Gastrocnemius medialis (tissue), 4 donors: ENCODE measurements around the gene RBFOX2.
"Not testable (repeated sequence)": the region's sequence is repeated elsewhere in the genome, so short reads cannot be mapped to it uniquely, and the experiment has no call there.

Experiments
- POLR2A ChIP-seq, 2 donors: fragments of 450-650 bp; IDR thresholded peaks; one replicate each; pipeline ENCODE4 v1.6.1; 2017; ENCODE audit warnings: antibody characterized with exemption in 2 of 2, mild to moderate bottlenecking in 2 of 2, moderate library complexity in 2 of 2
- TF ChIP-seq, protein P1 (sequence below), 5 experiments: fragments of 450-650 bp in 3 of 5; fragments of 200-600 bp in 2 of 5; sonication (generic) in 2 of 5; IDR thresholded peaks in 4 of 5; conservative IDR thresholded peaks in 1 of 5; 1 replicate in 4 of 5; 2 replicates in 1 of 5; pipeline ENCODE4 v1.5.1; 2016 to 2019; ENCODE audit warnings: antibody characterized with exemption in 5 of 5, mild to moderate bottlenecking in 3 of 5, moderate library complexity in 3 of 5

DNA sequence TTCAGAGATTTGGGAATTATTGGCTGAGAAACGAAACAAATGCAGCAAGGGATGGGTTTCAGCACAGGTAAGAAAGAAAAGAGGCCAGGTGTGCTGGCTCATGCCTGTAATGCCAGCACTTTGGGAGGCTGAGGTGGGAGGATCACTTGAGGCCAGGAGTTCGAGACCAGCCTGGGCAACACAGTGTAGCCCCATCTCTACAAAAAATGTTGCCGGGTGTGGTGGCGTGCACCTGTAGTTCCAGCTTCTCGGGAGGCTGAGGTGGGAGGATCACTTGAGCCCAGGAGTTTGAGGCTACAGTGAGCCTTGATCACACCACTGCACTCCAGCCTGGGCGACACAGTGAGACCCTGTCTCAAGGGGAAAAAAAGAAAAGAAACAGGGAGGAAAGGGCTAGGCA lies 290.7 kb downstream of the RBFOX2 start:
- not testable (repeated sequence) for TF ChIP-seq POLR2A (IDR thresholded peaks at IDR 0.05)
- TF ChIP-seq, protein P1, sequence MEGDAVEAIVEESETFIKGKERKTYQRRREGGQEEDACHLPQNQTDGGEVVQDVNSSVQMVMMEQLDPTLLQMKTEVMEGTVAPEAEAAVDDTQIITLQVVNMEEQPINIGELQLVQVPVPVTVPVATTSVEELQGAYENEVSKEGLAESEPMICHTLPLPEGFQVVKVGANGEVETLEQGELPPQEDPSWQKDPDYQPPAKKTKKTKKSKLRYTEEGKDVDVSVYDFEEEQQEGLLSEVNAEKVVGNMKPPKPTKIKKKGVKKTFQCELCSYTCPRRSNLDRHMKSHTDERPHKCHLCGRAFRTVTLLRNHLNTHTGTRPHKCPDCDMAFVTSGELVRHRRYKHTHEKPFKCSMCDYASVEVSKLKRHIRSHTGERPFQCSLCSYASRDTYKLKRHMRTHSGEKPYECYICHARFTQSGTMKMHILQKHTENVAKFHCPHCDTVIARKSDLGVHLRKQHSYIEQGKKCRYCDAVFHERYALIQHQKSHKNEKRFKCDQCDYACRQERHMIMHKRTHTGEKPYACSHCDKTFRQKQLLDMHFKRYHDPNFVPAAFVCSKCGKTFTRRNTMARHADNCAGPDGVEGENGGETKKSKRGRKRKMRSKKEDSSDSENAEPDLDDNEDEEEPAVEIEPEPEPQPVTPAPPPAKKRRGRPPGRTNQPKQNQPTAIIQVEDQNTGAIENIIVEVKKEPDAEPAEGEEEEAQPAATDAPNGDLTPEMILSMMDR (IDR thresholded peaks at IDR 0.05 in 4 of 5, conservative IDR thresholded peaks at IDR 0.05 in 1 of 5) = not testable (repeated sequence)
